Measurements from ENCODE around the gene AUNIP. TPM values are rescaled to one million over a fixed set of nuclear protein-coding genes. Genes with fewer than 3 reads are reported as not detected.

The AUNIP gene
- 1.9 TPM in 2 replicates for polyA plus RNA-seq (2012; rRNA removed)
- polyA plus RNA-seq (2012; cell fraction: cytosol; rRNA removed), result 1.8 and 2.1 TPM in 2 replicates
- polyA plus RNA-seq (2012; cell fraction: nucleus; rRNA removed), result 1.3 and 1.4 TPM in 2 replicates

GRCh38 chr1:25858906-25859789 is at the start of gene AUNIP:
Gene AUNIP (minus strand): TSS chr1:25859457. CDS start chr1:25859357, 100 bp downstream.
- Histone ChIP-seq H3K79me2 (ENCODE audit: insufficient read depth) (peaks cover 21% of the 10 kb centered on the region), H4K20me1 (ENCODE audit: insufficient read depth) (no peaks in the 10 kb centered on the region), H3K4me2 (peak within 1 kb of the TSS; percentile 99), H3K9me3 (no peaks in the 10 kb centered on the region), H3K4me1 (ENCODE audit: control insufficient read depth in 1 of 2, insufficient read depth in 2 of 2, low read depth in 1 of 2, low read length in 1 of 2) (peaks cover 0 to 6% of the 10 kb centered on the region in 2 experiments; a peak in 1 of 4 replicates), H2AFZ (ENCODE audit: low read depth) (peak within 1 kb of the TSS; percentile 95), H3K9me2 (no peaks in the 10 kb centered on the region), H3F3A (replicated peaks; ENCODE audit: insufficient read depth) (no peaks in the 10 kb centered on the region), H3K27me3 (ENCODE audit: insufficient read depth) (no peaks in the 10 kb centered on the region), H3K4me3 (ENCODE audit: low read depth in 2 of 2, low read length in 1 of 2) (peak within 1 kb of the TSS; percentile 64 to 65), H3K9ac (peak within 1 kb of the TSS; percentile 82), H3K36me3 (replicated peaks in 1 of 2; ENCODE audit: control insufficient read depth in 1 of 2, insufficient read depth in 2 of 2, low read length in 1 of 2) (peaks cover 0 to 4% of the 10 kb centered on the region in 2 experiments), H3K27ac (ENCODE audit: low read depth in 2 of 2, low read length in 1 of 2) (peak within 1 kb of the TSS; percentile 51 to 66)
- CTCF ChIA-PET, result interaction anchor here (1.0 kb wide), 1 partner anchor 28 kb away, joined by 3 read pairs; no protein-coding TSS in a partner anchor
- DNase-seq, result peak; percentile 98
- POLR2A ChIA-PET, result no interaction called here
- peak; percentile 53; the same call in 1 of the 2 replicates for TF ChIP-seq NRF1 (IDR thresholded peaks at IDR 0.05; ENCODE audit: low read depth, low read length)
- no peak for TF ChIP-seq JUND (IDR thresholded peaks at IDR 0.05)
- TF ChIP-seq MAX (IDR thresholded peaks at IDR 0.05; ENCODE audit: low read depth), result peak; percentile 66
- no peak for TF ChIP-seq EZH2phosphoT487 (IDR thresholded peaks at IDR 0.05; ENCODE audit: borderline replicate concordance, low read depth)
- no peak for TF ChIP-seq PBX3 (IDR thresholded peaks at IDR 0.05)
- peak; percentile 99 for TF ChIP-seq SIN3A (IDR thresholded peaks at IDR 0.05; ENCODE audit: borderline replicate concordance, low read depth, low read length)
- TF ChIP-seq MXI1 (IDR thresholded peaks at IDR 0.05; ENCODE audit: low read depth, low read length), result peak; percentile 96
- no peak for TF ChIP-seq USF1 (IDR thresholded peaks at IDR 0.05; ENCODE audit: borderline replicate concordance, low read depth)
- TF ChIP-seq EP300 (IDR thresholded peaks at IDR 0.05; ENCODE audit: borderline replicate concordance in 1 of 2, low read depth in 1 of 2, low read length in 1 of 2), result 0 out of 4 replicates have a peak, but pooled peaks of 1 of the 2 experiments have one; percentile 26
- peak; percentile 85 for TF ChIP-seq POLR2AphosphoS5 (IDR thresholded peaks at IDR 0.05; ENCODE audit: low read depth, low read length)
- TF ChIP-seq CHD2 (IDR thresholded peaks at IDR 0.05; ENCODE audit: low read length, partially characterized antibody), result peak; percentile 77
- WGBS (ENCODE audit: low lambda C conversion rate), result 2% methylated on average over 67 of the region's 77 CpGs

GRCh38 chr1:25909040-25909439 is 49.8 kb upstream of the AUNIP start:
- peaks cover 15% of the 10 kb centered on the region for H3K79me2 ChIP-seq (ENCODE audit: insufficient read depth)
- 75% methylated on average over 10 of the region's 10 CpGs for WGBS (ENCODE audit: low lambda C conversion rate)
- peaks cover 5 to 9% of the 10 kb centered on the region in 2 experiments; a peak in 3 of 4 replicates for H3K4me1 ChIP-seq (ENCODE audit: control insufficient read depth in 1 of 2, insufficient read depth in 2 of 2, low read depth in 1 of 2, low read length in 1 of 2)
- no peaks in the 10 kb centered on the region for H3K9me3 ChIP-seq
- no peak overlapping the region for H3K4me3 ChIP-seq (ENCODE audit: low read depth in 2 of 2, low read length in 1 of 2)
- H3K4me2 ChIP-seq, result no peak overlapping the region
- no peak for DNase-seq
- H3K27me3 ChIP-seq (ENCODE audit: insufficient read depth), result no peaks in the 10 kb centered on the region
- ChIA-PET CTCF (interaction anchor here (6.5 kb wide), 1 partner anchor 14 kb away, joined by 57 read pairs; no protein-coding TSS in a partner anchor), POLR2A (interaction anchor here (0.8 kb wide), 1 partner anchor 89 kb away, joined by 3 read pairs; the partner anchor contains the start of gene PAFAH2)
- H3K36me3 ChIP-seq (replicated peaks in 1 of 2; ENCODE audit: control insufficient read depth in 1 of 2, insufficient read depth in 2 of 2, low read length in 1 of 2), result no peaks in the 10 kb centered on the region
- H3K9ac ChIP-seq, result no peak overlapping the region
- TF ChIP-seq TAF1 (IDR thresholded peaks at IDR 0.05; ENCODE audit: borderline replicate concordance, low read depth, low read length), result no peak
- TF ChIP-seq TEAD4 (IDR thresholded peaks at IDR 0.05; ENCODE audit: borderline replicate concordance, insufficient read depth), result no peak
- no peak for TF ChIP-seq EP300 (IDR thresholded peaks at IDR 0.05; ENCODE audit: borderline replicate concordance in 1 of 2, low read depth in 1 of 2, low read length in 1 of 2)
- no peaks in the 10 kb centered on the region for H3K9me2 ChIP-seq
- no peak overlapping the region for H3K27ac ChIP-seq (ENCODE audit: low read depth in 2 of 2, low read length in 1 of 2)
- peaks cover 7% of the 10 kb centered on the region; the same call in 1 of the 2 replicates for H4K20me1 ChIP-seq (ENCODE audit: insufficient read depth)
- H2AFZ ChIP-seq (ENCODE audit: low read depth), result no peak overlapping the region
- H3F3A ChIP-seq (replicated peaks; ENCODE audit: insufficient read depth), result peaks cover 21% of the 10 kb centered on the region
